ENCODE data around the gene MRPS30.

- no peak for TF ChIP-seq CTCF (conservative IDR thresholded peaks at IDR 0.05; ENCODE audit: low read length)
- TF ChIP-seq EZH2phosphoT487 (IDR thresholded peaks at IDR 0.05; ENCODE audit: borderline replicate concordance, low read depth, low read length): no peak
Observed at GRCh38 chr5:44795496-44795895, 13.3 kb upstream of the MRPS30 start.
